ENCODE measurements around the gene TEX48.

The TEX48 gene

GRCh38 chr9:114666401-114666800, 15.6 kb downstream of the TEX48 start:
- DNase-seq, result no peak

- DNase-seq, result no peak
These were observed 17.8 kb downstream of the TEX48 start for GRCh38 chr9:114664181-114664580.

- DNase-seq, result peak; percentile 31 to 60
These were observed 19.7 kb downstream of the TEX48 start for GRCh38 chr9:114662081-114662989.

- DNase-seq, result no peak
These were observed 24.3 kb downstream of the TEX48 start, which contains the start of gene TEX53 for GRCh38 chr9:114657705-114658104. Gene TEX53 (minus strand): TSS chr9:114657805. CDS start chr9:114657774, 31 bp downstream.

- DNase-seq, result no peak
These were observed 25.7 kb downstream of the TEX48 start for GRCh38 chr9:114656301-114656700.

GRCh38 chr9:114655689-114656088, 26.3 kb downstream of the TEX48 start:
- no peak for DNase-seq

- peak; percentile 87 for DNase-seq
These were observed 28.3 kb downstream of the TEX48 start for GRCh38 chr9:114653556-114654159.

GRCh38 chr9:114652776-114653555, 29.0 kb downstream of the TEX48 start:
- no peak for DNase-seq

GRCh38 chr9:114643896-114644295, 38.1 kb downstream of the TEX48 start:
- DNase-seq, result no peak

GRCh38 chr9:114643001-114643400, 39.0 kb downstream of the TEX48 start:
- no peak for DNase-seq

- DNase-seq, result peak; percentile 69 to 71
These were observed 40.0 kb downstream of the TEX48 start for GRCh38 chr9:114641967-114642366.

- DNase-seq, result no peak
These were observed 43.6 kb downstream of the TEX48 start for GRCh38 chr9:114638404-114638803.

GRCh38 chr9:114634387-114634786, 47.6 kb downstream of the TEX48 start:
- no peak for DNase-seq

- no peak for DNase-seq
These were observed 48.4 kb downstream of the TEX48 start for GRCh38 chr9:114633438-114634089.

- no peak for DNase-seq
These were observed 50.8 kb downstream of the TEX48 start for GRCh38 chr9:114631166-114631565.

- no peak for DNase-seq
These were observed 52.4 kb downstream of the TEX48 start for GRCh38 chr9:114629563-114630090.

- no peak for DNase-seq
These were observed 54.4 kb downstream of the TEX48 start for GRCh38 chr9:114627553-114627952.

GRCh38 chr9:114626415-114627020, 55.5 kb downstream of the TEX48 start:
- DNase-seq, result no peak

- no peak for DNase-seq
These were observed 57.3 kb downstream of the TEX48 start for GRCh38 chr9:114624677-114625076.

GRCh38 chr9:114621975-114622609, 59.9 kb downstream of the TEX48 start:
- no peak for DNase-seq

GRCh38 chr9:114621561-114621960, 60.4 kb downstream of the TEX48 start:
- DNase-seq, result no peak

Data from Kasumi-1 (cell line).